Measurements from ENCODE around the gene RAD51B.
"Not testable (repeated sequence)": the region's sequence is repeated elsewhere in the genome, so short reads cannot be mapped to it uniquely, and the experiment has no call there.

RAD51B gene

DNA sequence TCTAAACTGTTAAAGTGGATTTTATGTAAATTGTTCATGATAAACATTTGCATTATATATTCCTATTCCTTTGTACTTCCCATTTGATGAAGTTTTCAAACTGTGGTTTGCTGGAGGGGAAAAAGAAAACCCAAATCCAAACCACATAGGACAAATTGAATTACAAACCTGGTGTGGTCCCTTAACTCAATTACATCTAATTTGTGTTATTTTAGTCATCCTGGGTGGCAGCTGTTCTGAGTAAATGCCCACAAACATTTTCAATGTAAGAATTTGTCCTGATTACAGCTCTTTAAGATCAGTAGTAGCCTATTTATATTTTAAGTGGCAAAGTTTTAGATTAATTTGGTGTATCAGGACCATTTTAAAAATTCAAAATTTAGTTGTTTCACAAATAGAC is 153.9 kb downstream of the RAD51B start:
- no peak for TF ChIP-seq ZFX (IDR thresholded peaks at IDR 0.05)
- H3K27ac ChIP-seq = no peak overlapping the region

DNA sequence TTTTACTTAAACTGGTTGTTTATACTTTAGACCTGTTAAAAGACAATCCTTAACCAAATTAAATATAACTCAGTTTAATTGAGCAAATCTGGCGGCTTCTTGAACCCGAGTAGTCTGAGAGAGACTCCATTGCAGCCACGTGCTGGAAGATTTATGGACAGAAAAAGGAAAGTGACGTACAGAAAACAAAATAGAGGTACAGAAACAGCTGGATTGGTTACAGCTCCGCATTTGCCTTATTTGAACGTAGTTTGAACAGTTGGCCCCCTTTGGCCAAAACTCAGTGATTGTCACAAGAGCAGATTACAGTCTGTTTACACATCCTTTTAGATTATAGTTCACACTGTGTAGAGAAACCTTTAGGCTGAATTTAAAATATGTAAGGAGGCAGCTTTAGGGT is 155.9 kb downstream of the RAD51B start:
- no peak overlapping the region for H3K27ac ChIP-seq
- TF ChIP-seq ZFX (IDR thresholded peaks at IDR 0.05) = no peak

DNA sequence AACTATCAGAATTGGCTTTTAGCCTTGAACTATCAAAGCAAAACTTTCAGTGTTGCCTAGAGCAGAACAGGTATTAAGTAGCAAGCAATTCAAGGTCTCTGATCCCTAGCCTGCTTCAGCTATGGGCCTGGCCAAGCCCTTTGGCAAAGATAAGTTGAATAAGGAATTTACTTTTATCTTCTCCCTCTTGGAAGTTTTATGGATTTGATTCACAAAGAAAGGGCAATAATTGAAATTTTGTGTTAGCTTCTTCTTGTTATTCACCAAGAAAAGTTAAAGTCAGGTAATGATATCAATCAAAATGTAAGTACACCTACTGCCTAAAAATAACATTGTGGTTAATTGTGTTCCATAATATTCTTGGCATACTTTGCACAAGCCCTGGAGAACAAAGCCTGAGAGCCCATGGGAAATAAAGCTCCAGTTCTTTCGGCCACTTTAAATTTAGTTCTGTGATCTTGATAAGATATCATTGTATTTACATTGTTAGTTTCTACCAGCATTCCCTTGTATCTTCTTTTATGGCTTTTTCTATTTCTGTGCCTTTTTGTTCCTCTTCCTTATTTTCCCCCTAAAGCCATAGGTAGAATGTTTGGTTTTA is 158.0 kb downstream of the RAD51B start:
- TF ChIP-seq, protein P1, sequence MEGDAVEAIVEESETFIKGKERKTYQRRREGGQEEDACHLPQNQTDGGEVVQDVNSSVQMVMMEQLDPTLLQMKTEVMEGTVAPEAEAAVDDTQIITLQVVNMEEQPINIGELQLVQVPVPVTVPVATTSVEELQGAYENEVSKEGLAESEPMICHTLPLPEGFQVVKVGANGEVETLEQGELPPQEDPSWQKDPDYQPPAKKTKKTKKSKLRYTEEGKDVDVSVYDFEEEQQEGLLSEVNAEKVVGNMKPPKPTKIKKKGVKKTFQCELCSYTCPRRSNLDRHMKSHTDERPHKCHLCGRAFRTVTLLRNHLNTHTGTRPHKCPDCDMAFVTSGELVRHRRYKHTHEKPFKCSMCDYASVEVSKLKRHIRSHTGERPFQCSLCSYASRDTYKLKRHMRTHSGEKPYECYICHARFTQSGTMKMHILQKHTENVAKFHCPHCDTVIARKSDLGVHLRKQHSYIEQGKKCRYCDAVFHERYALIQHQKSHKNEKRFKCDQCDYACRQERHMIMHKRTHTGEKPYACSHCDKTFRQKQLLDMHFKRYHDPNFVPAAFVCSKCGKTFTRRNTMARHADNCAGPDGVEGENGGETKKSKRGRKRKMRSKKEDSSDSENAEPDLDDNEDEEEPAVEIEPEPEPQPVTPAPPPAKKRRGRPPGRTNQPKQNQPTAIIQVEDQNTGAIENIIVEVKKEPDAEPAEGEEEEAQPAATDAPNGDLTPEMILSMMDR (conservative IDR thresholded peaks at IDR 0.05) = no peak
- TF ChIP-seq ZFX (IDR thresholded peaks at IDR 0.05) = no peak
- no peak overlapping the region for H3K27ac ChIP-seq

DNA sequence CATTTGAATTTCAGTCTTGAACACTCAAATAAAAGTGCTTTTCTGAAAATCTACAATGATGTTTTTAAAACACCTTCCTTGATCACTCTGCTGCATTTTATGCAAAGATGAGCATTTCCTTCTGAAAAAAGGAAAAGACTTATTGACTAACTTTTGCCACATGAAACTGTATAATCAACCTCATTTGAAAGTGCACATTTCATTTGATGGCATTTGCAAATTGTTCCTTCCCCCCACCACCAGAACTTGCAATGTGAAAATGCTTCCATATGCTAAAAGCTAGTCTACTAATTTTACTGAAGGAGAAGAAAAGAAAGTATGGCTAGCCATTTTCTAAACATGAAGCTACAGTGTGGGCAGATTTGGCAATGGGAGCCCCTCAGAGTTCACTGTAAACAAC is 159.2 kb downstream of the RAD51B start:
- TF ChIP-seq, protein P1 (conservative IDR thresholded peaks at IDR 0.05) = no peak
- TF ChIP-seq ZFX (IDR thresholded peaks at IDR 0.05) = no peak

DNA sequence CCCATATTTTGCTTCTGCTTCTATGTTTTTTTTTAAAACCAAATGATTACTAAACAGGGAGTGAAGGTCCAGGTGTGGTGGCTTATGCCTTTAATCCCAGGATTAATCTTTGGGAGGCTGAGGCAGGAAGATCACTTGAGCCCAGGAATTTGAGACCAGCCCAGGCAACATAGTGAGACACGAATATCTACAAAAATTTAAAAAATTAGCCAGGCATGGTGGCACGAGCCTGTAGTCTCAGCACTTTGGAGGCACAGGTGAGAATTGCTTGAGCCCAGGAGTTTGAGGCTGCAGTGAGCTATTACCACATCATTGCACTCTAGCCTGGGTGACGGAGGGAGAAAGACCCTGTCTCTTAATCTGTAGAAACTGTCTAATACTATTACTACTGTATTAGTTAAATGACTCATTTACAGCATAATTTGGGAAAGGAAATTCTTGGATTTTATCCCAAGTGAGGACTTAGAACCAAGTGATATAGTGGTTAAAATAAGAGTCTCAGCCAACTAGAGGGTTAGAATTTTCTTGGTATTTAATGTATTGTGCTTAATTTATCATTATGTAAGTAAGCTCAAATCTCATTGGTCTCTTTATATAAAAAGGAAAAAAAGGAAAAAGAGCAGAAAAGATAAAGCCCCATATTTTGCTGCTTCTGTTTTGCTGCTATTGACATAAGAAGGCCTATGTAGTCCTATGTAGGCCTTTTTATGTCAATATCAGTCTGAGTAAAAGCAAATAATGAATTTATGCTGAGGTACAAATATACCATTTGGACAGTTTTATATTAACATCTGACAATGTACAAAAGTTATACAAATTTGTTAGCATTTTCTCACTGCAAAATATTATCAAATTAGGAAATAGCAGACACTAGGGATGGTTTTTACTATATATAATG is 163.4 kb downstream of the RAD51B start:
- TF ChIP-seq ZFX (IDR thresholded peaks at IDR 0.05) = no peak
- TF ChIP-seq, protein P1 (conservative IDR thresholded peaks at IDR 0.05) = no peak
- H3K27ac ChIP-seq = no peak overlapping the region

More for the DNA sequence above, 159.2 kb downstream of the RAD51B start:
- no peak overlapping the region for H3K27ac ChIP-seq

DNA sequence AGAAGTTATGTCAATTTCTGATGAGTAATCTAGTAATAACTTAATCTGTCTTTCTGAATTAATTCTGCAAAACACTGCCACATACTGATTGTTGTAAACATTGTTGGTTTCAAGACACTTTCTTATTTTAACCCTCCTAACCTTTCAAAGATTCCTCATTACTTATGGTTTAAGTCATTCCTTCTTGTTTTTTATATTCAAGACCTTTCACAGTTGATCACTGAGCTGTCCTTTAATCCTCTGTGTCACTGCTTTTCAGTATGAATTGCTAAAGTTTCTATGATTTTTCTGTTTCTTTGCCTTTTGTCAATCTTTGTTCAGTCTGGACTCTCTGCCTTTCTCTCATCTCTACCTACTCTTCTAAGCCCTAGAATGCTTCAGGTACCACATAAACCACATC is 164.7 kb downstream of the RAD51B start:
- TF ChIP-seq, protein P1 (conservative IDR thresholded peaks at IDR 0.05) = no peak
- TF ChIP-seq ZFX (IDR thresholded peaks at IDR 0.05) = no peak
- no peak overlapping the region for H3K27ac ChIP-seq

DNA sequence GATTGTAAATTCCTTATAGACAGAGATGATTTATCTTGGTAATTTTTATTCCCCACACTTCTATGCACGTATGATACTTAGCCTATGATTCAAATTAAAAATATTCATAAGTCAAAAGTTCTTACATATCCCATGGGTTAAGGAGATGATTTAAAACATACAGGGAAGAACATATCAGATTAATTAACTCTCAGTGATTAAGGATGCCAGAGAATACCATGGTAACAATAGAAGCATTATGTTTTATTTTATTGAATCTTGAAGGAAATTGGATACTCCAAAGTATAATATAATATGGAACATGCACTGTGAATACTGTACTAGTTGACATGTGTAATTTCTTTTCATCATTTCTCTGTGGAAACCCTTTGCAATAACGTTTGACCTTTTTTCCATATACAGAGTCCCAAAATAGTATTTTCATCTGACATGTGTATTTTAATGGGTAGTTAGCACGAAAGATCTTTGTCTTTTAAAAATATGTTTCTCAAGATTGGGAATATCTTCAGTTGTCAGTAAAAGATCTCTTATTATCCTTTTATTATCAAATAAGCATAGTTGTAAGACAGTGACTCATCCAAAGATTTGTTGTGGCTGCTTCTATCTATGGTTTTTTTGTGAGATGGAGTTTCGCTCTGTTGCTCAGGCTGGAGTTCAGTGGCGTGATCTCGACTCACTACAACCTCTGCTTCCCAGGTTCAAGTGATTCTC is 166.7 kb downstream of the RAD51B start:
- H3K27ac ChIP-seq = no peak overlapping the region
- no peak for TF ChIP-seq ZFX (IDR thresholded peaks at IDR 0.05)
- TF ChIP-seq, protein P1 (conservative IDR thresholded peaks at IDR 0.05) = no peak

DNA sequence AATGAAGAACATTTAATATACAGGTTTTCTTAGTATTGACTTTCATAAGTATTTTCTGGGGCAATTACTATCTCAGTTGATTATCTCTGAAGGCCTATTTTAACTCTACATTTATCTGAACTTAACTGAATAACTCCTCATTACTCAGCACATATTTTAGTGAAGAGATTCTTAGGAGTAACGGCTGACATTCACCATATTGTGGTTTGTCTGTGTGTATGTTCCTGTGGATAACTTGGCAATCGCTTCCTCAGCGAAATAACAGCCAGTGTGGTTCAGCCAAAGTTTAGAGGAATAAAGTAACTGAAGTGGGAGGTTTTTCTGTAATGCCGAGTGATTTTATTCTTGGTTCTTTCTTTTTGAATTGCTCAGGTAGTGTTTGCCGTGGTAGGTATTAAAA is 168.0 kb downstream of the RAD51B start:
- no peak overlapping the region for H3K27ac ChIP-seq
- TF ChIP-seq ZFX (IDR thresholded peaks at IDR 0.05) = no peak
- TF ChIP-seq, protein P1 (conservative IDR thresholded peaks at IDR 0.05) = no peak

DNA sequence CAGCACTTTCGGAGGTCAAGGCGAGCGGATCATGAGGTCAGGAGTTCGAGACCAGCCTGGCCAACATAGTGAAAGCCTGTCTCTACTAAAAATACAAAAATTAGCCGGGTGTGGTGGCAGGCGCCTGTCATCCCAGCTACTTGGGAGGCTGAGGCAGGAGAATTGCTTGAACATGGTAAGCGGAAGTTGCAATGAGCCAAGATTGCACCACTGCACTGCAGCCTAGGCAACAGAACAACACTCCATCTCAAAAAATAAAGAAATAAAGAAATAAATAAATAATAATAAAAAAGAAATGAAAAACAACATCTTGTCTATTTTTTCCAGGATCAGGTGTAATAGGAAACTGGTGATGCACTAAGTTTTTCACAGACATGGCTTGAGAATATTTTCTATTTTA is 168.6 kb downstream of the RAD51B start:
- H3K27ac ChIP-seq = not testable (repeated sequence)

Measured in C4-2B (cell line).